H1 (cell line): Measurements from ENCODE around the gene TGFBI. TPM values are rescaled to one million over a fixed set of nuclear protein-coding genes. Genes with fewer than 3 reads are reported as not detected.

Experiments used
- CTCF ChIA-PET: fragments of 300-600 bp; sonication (Branson Sonifier 250); formaldehyde crosslinking; loops from one replicate; lab custom pipeline; 2021; ENCODE audit not compliant: partially characterized antibody; lab: Charles Lee
- POLR2A ChIA-PET: fragments of 300-600 bp; sonication (Branson Sonifier 250); formaldehyde crosslinking; loops from one replicate; lab custom pipeline; 2021; ENCODE audit warnings: inconsistent platforms; ENCODE audit not compliant: partially characterized antibody; lab: Charles Lee
- DNase-seq, 2 experiments: peaks; one replicate each; pipeline versions ENCODE4 v3.0.0 to v3.0.0-alpha.2; 2010 to 2022; ENCODE audit warnings: low spot score in 2 of 2, low read depth in 1 of 2, mixed read lengths in 1 of 2
- FAIRE-seq: peaks from 2 replicates; lab custom pipeline; 2011; peaks lifted over from hg19 to GRCh38; lab: Jason Lieb, UNC
- H2AFZ ChIP-seq: 2 replicates; pipeline ENCODE4 v1.8.1; 2012; ENCODE audit warnings: low read length, inconsistent platforms
- H2AK5ac ChIP-seq: 2 replicates; pipeline ENCODE4 v1.6.1; 2013; ENCODE audit warnings: low read depth, low read length
- H2BK120ac ChIP-seq: replicated peaks from 2 replicates; pipeline ENCODE3; 2013; ENCODE audit warnings: low read depth, low read length, inconsistent platforms
- H2BK12ac ChIP-seq: 2 replicates; pipeline ENCODE4 v1.6.1; 2013; ENCODE audit warnings: low read depth, low read length
- H2BK15ac ChIP-seq: 2 replicates; pipeline ENCODE4 v1.6.1; 2013; ENCODE audit warnings: low read length
- H2BK20ac ChIP-seq: 2 replicates; pipeline ENCODE4 v1.6.1; 2013; ENCODE audit warnings: low read length
- H2BK5ac ChIP-seq: 2 replicates; pipeline ENCODE4 v1.6.1; 2013; ENCODE audit warnings: low read depth, low read length
- H3K14ac ChIP-seq: 2 replicates; pipeline ENCODE4 v1.6.1; 2013; ENCODE audit warnings: inconsistent platforms; ENCODE audit not compliant: insufficient read length
- H3K18ac ChIP-seq: 2 replicates; pipeline ENCODE4 v1.6.1; 2013; ENCODE audit warnings: low read length; ENCODE audit errors: extremely low read depth
- H3K23ac ChIP-seq: 2 replicates; pipeline ENCODE4 v1.6.1; 2013; ENCODE audit warnings: inconsistent platforms; ENCODE audit not compliant: insufficient read length
- H3K23me2 ChIP-seq: 2 replicates; pipeline ENCODE4 v1.6.1; 2013; ENCODE audit warnings: low read depth, low read length
- H3K27ac ChIP-seq: 2 replicates; pipeline ENCODE4 v1.6.1; 2011; ENCODE audit warnings: low read depth, low read length, inconsistent platforms
- H3K27me3 ChIP-seq, 4 experiments: replicated peaks in 1 of 4; 1 replicate in 1 of 4; 2 replicates in 3 of 4; pipeline versions ENCODE4 v1.6.1 to v1.8.1; 2011 to 2013; ENCODE audit warnings: low read length in 3 of 4, mild to moderate bottlenecking in 3 of 4, inconsistent platforms in 2 of 4, mixed read lengths in 2 of 4, moderate library complexity in 1 of 4; ENCODE audit not compliant: control insufficient read depth in 3 of 4, insufficient read depth in 3 of 4; ENCODE audit errors: extremely low read depth in 1 of 4
- H3K36me3 ChIP-seq, 4 experiments: 2 replicates each; pipeline versions ENCODE4 v1.6.1 to v1.8.1; 2011 to 2013; ENCODE audit warnings: mild to moderate bottlenecking in 4 of 4, low read length in 3 of 4, moderate library complexity in 2 of 4, control low read depth in 1 of 4, inconsistent platforms in 1 of 4; ENCODE audit not compliant: insufficient read depth in 4 of 4, control insufficient read depth in 2 of 4
- H3K4ac ChIP-seq: replicated peaks from 2 replicates; pipeline ENCODE3; 2013; ENCODE audit warnings: low read length, low read depth, mixed read lengths, inconsistent platforms; ENCODE audit not compliant: insufficient read length
- H3K4me1 ChIP-seq, 4 experiments: replicated peaks in 1 of 4; 1 replicate in 1 of 4; 2 replicates in 3 of 4; pipeline versions ENCODE4 v1.6.1 to v1.8.1; 2011 to 2013; ENCODE audit warnings: low read length in 3 of 4, inconsistent platforms in 2 of 4, mixed read lengths in 1 of 4; ENCODE audit not compliant: insufficient read depth in 4 of 4, control insufficient read depth in 3 of 4
- H3K4me2 ChIP-seq, 2 experiments: 2 replicates each; pipeline versions ENCODE4 v1.6.1 to v1.8.1; 2011 to 2013; ENCODE audit warnings: low read depth in 2 of 2, low read length in 2 of 2, control low read depth in 1 of 2, inconsistent platforms in 1 of 2, mild to moderate bottlenecking in 1 of 2; ENCODE audit not compliant: insufficient read depth in 1 of 2
- H3K4me3 ChIP-seq, 4 experiments: fragments of 200-600, 300-600 bp in 1 of 4; sonication (generic), shearing (Covaris generic), sonication (Bioruptor Twin) in 1 of 4; 2 replicates each; pipeline versions ENCODE4 v1.5.1 to v1.8.1; 2011 to 2016; ENCODE audit warnings: low read length in 4 of 4, low read depth in 3 of 4, control low read depth in 2 of 4, inconsistent platforms in 2 of 4, mild to moderate bottlenecking in 2 of 4, mixed read lengths in 1 of 4, moderate library complexity in 1 of 4; ENCODE audit not compliant: insufficient read depth in 2 of 4; ENCODE audit errors: extremely low read depth in 1 of 4
- H3K56ac ChIP-seq: replicated peaks from 2 replicates; pipeline ENCODE3; 2013; ENCODE audit warnings: low read depth, mild to moderate bottlenecking, mixed read lengths, low read length, inconsistent platforms; ENCODE audit not compliant: insufficient read length
- H3K79me1 ChIP-seq: 2 replicates; pipeline ENCODE4 v1.6.1; 2013; ENCODE audit warnings: low read depth, low read length, control low read depth
- H3K79me2 ChIP-seq, 2 experiments: 2 replicates each; pipeline versions ENCODE4 v1.6.1 to v1.8.1; 2012 to 2013; ENCODE audit warnings: low read length in 2 of 2, mild to moderate bottlenecking in 2 of 2, inconsistent platforms in 1 of 2; ENCODE audit not compliant: insufficient read depth in 2 of 2, control insufficient read depth in 1 of 2
- H3K9ac ChIP-seq, 4 experiments: replicated peaks in 1 of 4; 1 replicate in 1 of 4; 2 replicates in 3 of 4; pipeline versions ENCODE4 v1.6.1 to v1.8.1; 2011 to 2013; ENCODE audit warnings: low read depth in 3 of 4, low read length in 3 of 4, control low read depth in 2 of 4, mild to moderate bottlenecking in 2 of 4, moderate library complexity in 2 of 4, inconsistent platforms in 1 of 4; ENCODE audit errors: extremely low read depth in 1 of 4
- H3K9me3 ChIP-seq, 2 experiments: 2 replicates each; pipeline versions ENCODE4 v1.6.1 to v1.8.1; 2012 to 2013; ENCODE audit warnings: mild to moderate bottlenecking in 2 of 2, moderate library complexity in 2 of 2, control low read depth in 1 of 2, inconsistent platforms in 1 of 2, low read depth in 1 of 2, low read length in 1 of 2, mixed read lengths in 1 of 2; ENCODE audit not compliant: insufficient read depth in 2 of 2
- H4K20me1 ChIP-seq, 2 experiments: replicated peaks in 1 of 2; 2 replicates each; pipeline versions ENCODE3 to v1.8.1; 2011 to 2013; ENCODE audit warnings: inconsistent platforms in 2 of 2, low read length in 2 of 2, mild to moderate bottlenecking in 1 of 2; ENCODE audit not compliant: insufficient read depth in 2 of 2, control insufficient read depth in 1 of 2
- H4K5ac ChIP-seq: 2 replicates; pipeline ENCODE4 v1.6.1; 2013; ENCODE audit warnings: low read length, low read depth, mixed read lengths, inconsistent platforms; ENCODE audit not compliant: insufficient read length
- H4K8ac ChIP-seq: 2 replicates; pipeline ENCODE4 v1.8.0; 2013; ENCODE audit warnings: mild to moderate bottlenecking, moderate library complexity, low read length, inconsistent platforms; ENCODE audit not compliant: insufficient read depth; ENCODE audit errors: extremely low read depth
- H4K91ac ChIP-seq: replicated peaks from 2 replicates; pipeline ENCODE3; 2013; ENCODE audit warnings: low read length, mixed read lengths, inconsistent platforms; ENCODE audit not compliant: insufficient read length
- CBX8 ChIP-seq: fragments of 300-800, 300-1000 bp; sonication (generic); IDR thresholded peaks from 2 replicates; pipeline ENCODE4 v1.7.1; 2016; ENCODE audit warnings: low read depth, low read length, borderline replicate concordance
- CEBPB ChIP-seq: IDR thresholded peaks from 2 replicates; pipeline ENCODE4 v1.6.1; 2012; ENCODE audit warnings: low read depth, low read length
- GABPA ChIP-seq: IDR thresholded peaks from 2 replicates; pipeline ENCODE4 v1.6.1; 2011; ENCODE audit warnings: mild to moderate bottlenecking, low read length, moderate library complexity, borderline replicate concordance; ENCODE audit not compliant: insufficient read depth
- HDAC2 ChIP-seq, 2 experiments: fragments of 300-600 bp in 1 of 2; sonication (generic) in 1 of 2; IDR thresholded peaks; 2 replicates each; pipeline ENCODE4 v1.6.1; 2011 to 2012; ENCODE audit warnings: low read depth in 2 of 2, low read length in 2 of 2, mild to moderate bottlenecking in 2 of 2, moderate library complexity in 2 of 2, borderline replicate concordance in 1 of 2, inconsistent platforms in 1 of 2
- JUND ChIP-seq: IDR thresholded peaks from 2 replicates; pipeline ENCODE4 v1.6.1; 2011; ENCODE audit warnings: mild to moderate bottlenecking, improper control_type of control experiment, low read length
- RFX5 ChIP-seq: IDR thresholded peaks from 2 replicates; pipeline ENCODE4 v1.6.1; 2011; ENCODE audit warnings: low read depth, low read length, improper control_type of control experiment, borderline replicate concordance
- RNF2 ChIP-seq: fragments of 200-900, 300-1000 bp; sonication (generic); IDR thresholded peaks from 2 replicates; pipeline ENCODE4 v1.7.1; 2016; ENCODE audit warnings: borderline replicate concordance, low read depth, mild to moderate bottlenecking, antibody characterized with exemption, low read length; ENCODE audit not compliant: poor library complexity, severe bottlenecking; ENCODE audit errors: missing control alignments
- RXRA ChIP-seq: IDR thresholded peaks from 2 replicates; pipeline ENCODE4 v1.6.1; 2011; ENCODE audit warnings: low read depth, mild to moderate bottlenecking, low read length, moderate library complexity; ENCODE audit not compliant: insufficient read depth
- SIN3A ChIP-seq, 2 experiments: IDR thresholded peaks in 1 of 2; conservative IDR thresholded peaks in 1 of 2; 2 replicates each; pipeline ENCODE4 v1.6.1; 2011 to 2012; ENCODE audit warnings: low read length in 2 of 2, improper control_type of control experiment in 1 of 2, low read depth in 1 of 2, mild to moderate bottlenecking in 1 of 2
- SIX5 ChIP-seq: IDR thresholded peaks from 2 replicates; pipeline ENCODE4 v1.6.1; 2011; ENCODE audit warnings: mild to moderate bottlenecking, low read depth, low read length
- SP2 ChIP-seq: IDR thresholded peaks from 2 replicates; pipeline ENCODE4 v1.6.1; 2012; ENCODE audit warnings: mild to moderate bottlenecking, low read length, inconsistent platforms
- SP4 ChIP-seq: IDR thresholded peaks from 2 replicates; pipeline ENCODE4 v1.6.1; 2012; ENCODE audit warnings: low read length, inconsistent platforms
- SRF ChIP-seq: IDR thresholded peaks from 2 replicates; pipeline ENCODE4 v1.6.1; 2011; ENCODE audit warnings: mild to moderate bottlenecking, low read depth, low read length, moderate library complexity
- TAF1 ChIP-seq: IDR thresholded peaks from 2 replicates; pipeline ENCODE4 v1.6.1; 2011; ENCODE audit warnings: mild to moderate bottlenecking, low read depth, low read length
- TAF7 ChIP-seq: optimal IDR thresholded peaks from 2 replicates; pipeline ENCODE3; 2011; ENCODE audit warnings: low read depth, mild to moderate bottlenecking, inconsistent platforms, low read length, moderate library complexity, borderline replicate concordance
- WGBS, 2 experiments: shearing (Covaris generic) in 1 of 2; methylation state at CpG; one replicate each; pipeline versions ENCODE4 v1.1.6 to v1.1.7; 2013 to 2015; ENCODE audit warnings: low lambda C conversion rate in 2 of 2, mixed read lengths in 2 of 2, inconsistent platforms in 1 of 2, low coverage in 1 of 2, missing lambda C conversion rate in 1 of 2; ENCODE audit not compliant: insufficient replicate concordance in 2 of 2, insufficient coverage in 1 of 2, insufficient read length in 1 of 2; ENCODE audit errors: extremely low coverage in 1 of 2, missing lambda C conversion rate in 1 of 2; 5-methylcytosine and 5-hydroxymethylcytosine counted together
- polyA plus RNA-seq, 7 experiments: library from polyadenylated mRNA; depleted of rRNA in 3 of 7; stranded (reverse) in 5 of 7; unstranded in 2 of 7; fragments of >200 nt in 5 of 7; fragments of 200-250 nt in 2 of 7; gene quantifications; 1 replicate in 5 of 7; 2 replicates in 1 of 7; 4 replicates in 1 of 7; pipeline versions ENCODE4 v1.2.1 to v1.2.3, GENCODE V29; 2011 to 2013; ENCODE audit warnings: missing spikeins in 2 of 7, mixed read lengths in 2 of 7
- total RNA-seq: library from RNA; stranded (reverse); fragmentation: NEBNext Ultra II Directional; extraction: Animal tissue kit (Norgen Biotek cat#: 25700); gene quantifications from 2 replicates; pipeline ENCODE4 v1.2.1, GENCODE V29; 2021

TGFBI gene
- total and polyA plus RNA-seq, 2 of the 8 experiments (the other 6 are each of a cell fraction or from before 2014, with no cell fraction given): 6.0 to 8.5 TPM

- Histone ChIP-seq H3K4me2 (no peak overlapping the region), H3K4me3 (no peak overlapping the region), H3K23me2 (no peaks in the 10 kb centered on the region), H2BK15ac (no peak overlapping the region), H2BK20ac (no peak overlapping the region), H3K36me3 (no peaks in the 10 kb centered on the region), H3K9ac (no peak overlapping the region), H3K27me3 (no peaks in the 10 kb centered on the region), H3K23ac (no peak overlapping the region), H4K20me1 (no peaks in the 10 kb centered on the region), H3K79me1 (no peaks in the 10 kb centered on the region), H3K4me1 (no peaks in the 10 kb centered on the region), H3K79me2 (no peaks in the 10 kb centered on the region), H4K91ac (no peak overlapping the region), H4K8ac (no peak overlapping the region), H2AK5ac (no peak overlapping the region), H2AFZ (no peak overlapping the region), H3K9me3 (no peaks in the 10 kb centered on the region), H3K18ac (no peak overlapping the region), H4K5ac (no peak overlapping the region), H2BK12ac (no peak overlapping the region), H3K14ac (no peak overlapping the region), H3K27ac (no peak overlapping the region), H2BK5ac (no peak overlapping the region), H3K4ac (no peak overlapping the region), H3K56ac (no peak overlapping the region), H2BK120ac (no peak overlapping the region)
- ChIA-PET CTCF (no interaction called here), POLR2A (no interaction called here)
- WGBS, 2 experiments: 88% methylated on average over 2 of the region's 2 CpGs; no CpG with 5 or more reads in 1 of the 2 experiments
- DNase-seq (no peak), FAIRE-seq (no peak)
- TF ChIP-seq TAF1 (no peak), CEBPB (no peak), SRF (no peak), JUND (no peak), TAF7 (no peak), HDAC2 (IDR thresholded peaks at IDR 0.05; ENCODE audit: borderline replicate concordance in 1 of 2, low read depth in 2 of 2, low read length in 2 of 2) (no peak), CBX8 (no peak), RXRA (no peak), GABPA (no peak), RNF2 (no peak), RFX5 (no peak), SP4 (no peak), SIX5 (no peak), SP2 (no peak), SIN3A (conservative IDR thresholded peaks at IDR 0.05 in 1 of 2, IDR thresholded peaks at IDR 0.05 in 1 of 2; ENCODE audit: low read depth in 1 of 2, low read length in 2 of 2) (no peak)
These were observed 15.2 kb upstream of the TGFBI start for GRCh38 chr5:136013559-136013958.
